Ascending aorta (tissue), 2 donors: ENCODE data around the gene PSORS1C1. TPM values are rescaled to one million over a fixed set of nuclear protein-coding genes. Genes with fewer than 3 reads are reported as not detected.
A peak's percentile ranks its signal among the peaks of the same experiment; 100 is the strongest.

Source experiments
- DNase-seq, 2 donors: peaks; one replicate each; pipeline ENCODE4 v3.0.0-alpha.2; 2019; ENCODE audit warnings: low spot score in 2 of 2
- H3K27ac ChIP-seq, 2 donors: fragments of 200-600 bp; sonication (generic); one replicate each; pipeline ENCODE4 v1.5.1; 2016 to 2017; ENCODE audit warnings: mild to moderate bottlenecking in 1 of 2
- H3K27me3 ChIP-seq: fragments of 200-600 bp; sonication (generic); one replicate; pipeline ENCODE4 v1.5.1; 2017
- H3K36me3 ChIP-seq, 2 donors: fragments of 200-600 bp; sonication (generic); one replicate each; pipeline ENCODE4 v1.5.1; 2016
- H3K4me1 ChIP-seq, 2 donors: fragments of 200-600 bp; sonication (generic); one replicate each; pipeline ENCODE4 v1.5.1; 2016 to 2017; ENCODE audit warnings: mild to moderate bottlenecking in 1 of 2
- H3K4me3 ChIP-seq, 2 donors: fragments of 200-600 bp; sonication (generic); one replicate each; pipeline ENCODE4 v1.5.1; 2016 to 2017; ENCODE audit warnings: mild to moderate bottlenecking in 1 of 2
- H3K9me3 ChIP-seq, 2 donors: fragments of 200-600 bp; sonication (generic); one replicate each; pipeline ENCODE4 v1.5.1; 2016
- CTCF ChIP-seq, 3 experiments: fragments of 200-600 bp in 2 of 3; fragments of 450-650 bp in 1 of 3; sonication (generic) in 2 of 3; IDR thresholded peaks; one replicate each; pipeline ENCODE4 v1.5.1; 2016 to 2019; ENCODE audit warnings: antibody characterized with exemption in 3 of 3, mild to moderate bottlenecking in 1 of 3, moderate library complexity in 1 of 3
- intact Hi-C: fragments of 100-400 bp; cut with DNase I; formaldehyde crosslinking; loops from one replicate; pipeline ENCODE4 v1.15.1; 2023
- total RNA-seq: library from RNA; depleted of rRNA; stranded (reverse); fragments of >200 nt; gene quantifications from one replicate; pipeline ENCODE4 v1.1.0, GENCODE V29; 2016

The PSORS1C1 gene
- total RNA-seq, 1 donor from 2014 or later = not detected

GRCh38 chr6:31074401-31074800 is 40.2 kb upstream of the PSORS1C1 start:
- H3K4me3 ChIP-seq = no peak overlapping the region
- no peaks in the 10 kb centered on the region for H3K9me3 ChIP-seq
- peaks cover 0 to 6% of the 10 kb centered on the region in 2 donors for H3K4me1 ChIP-seq
- H3K27ac ChIP-seq = no peak overlapping the region
- no peaks in the 10 kb centered on the region for H3K27me3 ChIP-seq
- DNase-seq = no peak
- TF ChIP-seq CTCF (IDR thresholded peaks at IDR 0.05) = no peak
- no peaks in the 10 kb centered on the region for H3K36me3 ChIP-seq
- intact Hi-C loops = no loop called here

DNA sequence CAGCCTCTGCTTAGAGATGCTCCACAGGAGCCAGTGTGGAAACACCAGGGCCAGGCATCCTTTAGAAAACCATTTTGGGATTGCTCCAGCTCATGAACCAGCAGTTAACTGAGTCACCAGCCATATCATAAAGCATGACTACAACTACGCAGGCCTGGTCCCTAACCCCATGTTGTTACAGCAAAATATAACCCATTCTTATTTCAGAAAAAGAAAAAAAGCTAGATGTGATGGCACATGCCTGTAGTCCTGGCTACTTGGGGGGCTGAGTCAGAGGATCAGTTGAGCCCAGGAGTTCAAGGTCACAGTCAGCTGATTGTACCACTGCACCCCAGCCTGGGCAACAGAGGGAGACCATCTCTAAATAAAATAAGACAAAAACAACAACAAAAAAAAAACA is 39.1 kb upstream of the PSORS1C1 start:
- H3K4me1 ChIP-seq = peaks cover 0 to 8% of the 10 kb centered on the region in 2 donors
- H3K4me3 ChIP-seq = no peak overlapping the region
- H3K27me3 ChIP-seq = no peaks in the 10 kb centered on the region
- no peak overlapping the region for H3K27ac ChIP-seq
- intact Hi-C loops = no loop called here
- no peak for TF ChIP-seq CTCF (IDR thresholded peaks at IDR 0.05)
- H3K9me3 ChIP-seq = no peaks in the 10 kb centered on the region
- no peak for DNase-seq
- H3K36me3 ChIP-seq = no peaks in the 10 kb centered on the region

- no peak for DNase-seq
- TF ChIP-seq CTCF (IDR thresholded peaks at IDR 0.05) = no peak
- no peaks in the 10 kb centered on the region for H3K27me3 ChIP-seq
- no peaks in the 10 kb centered on the region for H3K36me3 ChIP-seq
- no peak overlapping the region for H3K4me3 ChIP-seq
- H3K9me3 ChIP-seq = no peaks in the 10 kb centered on the region
- H3K4me1 ChIP-seq = peaks cover 0 to 8% of the 10 kb centered on the region in 2 donors
- intact Hi-C loops = no loop called here
- H3K27ac ChIP-seq = no peak overlapping the region
These were observed 38.0 kb upstream of the PSORS1C1 start for GRCh38 chr6:31076611-31077010.

DNA sequence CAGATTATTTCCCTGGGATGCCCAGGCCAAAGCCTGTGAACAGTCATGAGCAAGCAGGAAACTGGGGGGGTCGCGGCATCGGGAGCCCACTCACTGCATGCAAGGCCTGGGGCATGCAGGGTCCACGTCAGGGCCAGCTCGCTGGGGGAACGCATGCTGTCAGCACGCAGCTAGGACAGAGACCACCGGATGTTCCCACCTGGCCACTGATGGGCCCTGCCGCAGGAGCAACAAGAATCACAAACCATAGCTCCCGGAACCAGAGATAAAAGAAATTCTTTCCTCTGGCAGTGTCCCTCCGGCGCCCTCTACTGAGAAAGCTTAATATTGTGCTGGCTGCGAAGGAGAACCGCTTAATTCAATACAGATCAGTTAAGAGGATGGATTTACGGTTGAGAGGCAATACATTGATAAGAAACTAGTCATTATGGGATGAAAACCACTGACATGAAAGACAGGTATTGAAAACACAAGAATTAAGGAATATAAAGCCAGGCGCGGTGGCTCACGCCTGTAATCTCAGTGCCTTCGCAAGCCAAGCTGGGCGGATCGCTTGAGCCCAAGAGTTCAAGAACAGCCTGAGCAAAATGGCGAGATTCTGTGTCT is 34.8 kb upstream of the PSORS1C1 start:
- DNase-seq = peak in 1 of 2 donors; percentile 78
- Histone ChIP-seq H3K36me3 (no peaks in the 10 kb centered on the region), H3K9me3 (no peaks in the 10 kb centered on the region), H3K27me3 (no peaks in the 10 kb centered on the region), H3K4me1 (peaks cover 0 to 3% of the 10 kb centered on the region in 2 donors), H3K4me3 (peak overlapping the region in 1 of 2 donors; percentile 56), H3K27ac (no peak overlapping the region)
- intact Hi-C loops = no loop called here
- peak; percentile 48 to 90 (median 81) for TF ChIP-seq CTCF (IDR thresholded peaks at IDR 0.05)

DNA sequence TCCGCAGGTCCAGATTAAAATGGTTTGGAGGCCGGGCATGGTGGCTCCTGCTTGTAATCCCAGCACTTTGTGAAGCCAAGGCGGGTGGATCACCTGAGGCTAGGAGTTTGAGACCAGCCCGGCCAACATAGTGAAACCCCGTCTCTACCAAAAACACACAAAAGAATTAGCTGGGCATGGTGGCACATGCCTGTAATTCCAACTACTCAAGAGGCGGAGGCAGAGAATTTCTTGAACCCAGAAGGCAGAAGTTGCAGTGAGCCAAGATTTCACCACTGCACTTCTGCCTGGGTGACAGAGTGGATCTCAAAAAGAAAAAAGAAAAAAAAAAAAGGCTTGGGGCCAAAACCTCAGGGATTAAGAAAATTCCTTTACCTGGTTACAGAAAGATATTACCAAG is 32.7 kb upstream of the PSORS1C1 start:
- Histone ChIP-seq H3K9me3 (no peaks in the 10 kb centered on the region), H3K4me1 (peaks cover 0 to 3% of the 10 kb centered on the region in 2 donors), H3K4me3 (no peak overlapping the region), H3K27me3 (no peaks in the 10 kb centered on the region), H3K36me3 (no peaks in the 10 kb centered on the region), H3K27ac (no peak overlapping the region)
- no peak for DNase-seq
- intact Hi-C loops = no loop called here
- TF ChIP-seq CTCF (IDR thresholded peaks at IDR 0.05) = no peak
